H9 (cell line): ENCODE measurements around the gene NT5DC2. TPM values are rescaled to one million over a fixed set of nuclear protein-coding genes. Genes with fewer than 3 reads are reported as not detected.

Source experiments
- DNase-seq: peaks from one replicate; pipeline ENCODE4 v3.0.0-alpha.2; 2017
- H2AFZ ChIP-seq: one replicate; pipeline ENCODE4 v1.6.1; 2013; ENCODE audit warnings: mild to moderate bottlenecking, low read length, control low read depth, moderate library complexity
- H2AK5ac ChIP-seq: 2 replicates; pipeline ENCODE4 v1.6.1; 2013; ENCODE audit warnings: low read length, control low read depth, mixed read lengths; ENCODE audit not compliant: insufficient read length
- H2BK120ac ChIP-seq: one replicate; pipeline ENCODE4 v1.6.1; 2013; ENCODE audit warnings: low read depth, mild to moderate bottlenecking, low read length, control low read depth, inconsistent platforms; ENCODE audit not compliant: poor library complexity, severe bottlenecking
- H2BK12ac ChIP-seq: 2 replicates; pipeline ENCODE4 v1.6.1; 2013; ENCODE audit warnings: low read length, control low read depth, mixed read lengths, low read depth; ENCODE audit not compliant: insufficient read length
- H2BK15ac ChIP-seq: 2 replicates; pipeline ENCODE4 v1.6.1; 2013; ENCODE audit warnings: low read depth, low read length, control low read depth
- H2BK20ac ChIP-seq: one replicate; pipeline ENCODE4 v1.6.1; 2013; ENCODE audit warnings: low read depth, mild to moderate bottlenecking, low read length, control low read depth, inconsistent platforms; ENCODE audit not compliant: poor library complexity, severe bottlenecking
- H2BK5ac ChIP-seq: 2 replicates; pipeline ENCODE4 v1.6.1; 2013; ENCODE audit warnings: low read length, control low read depth, mixed read lengths; ENCODE audit not compliant: insufficient read length
- H3K14ac ChIP-seq: 2 replicates; pipeline ENCODE4 v1.6.1; 2013; ENCODE audit warnings: low read length, control low read depth; ENCODE audit not compliant: insufficient read depth
- H3K18ac ChIP-seq: 2 replicates; pipeline ENCODE4 v1.6.1; 2013; ENCODE audit warnings: low read depth, mild to moderate bottlenecking, mixed read lengths, low read length, control low read depth; ENCODE audit not compliant: insufficient read length
- H3K23ac ChIP-seq: 2 replicates; pipeline ENCODE4 v1.6.1; 2013; ENCODE audit warnings: low read length, control low read depth, mixed read lengths, low read depth; ENCODE audit not compliant: insufficient read length
- H3K23me2 ChIP-seq: 2 replicates; pipeline ENCODE4 v1.6.1; 2013; ENCODE audit warnings: low read depth, mild to moderate bottlenecking, mixed read lengths, low read length, control low read depth; ENCODE audit not compliant: insufficient read length, poor library complexity, severe bottlenecking
- H3K27ac ChIP-seq: 2 replicates; pipeline ENCODE4 v1.5.1; 2013; ENCODE audit warnings: low read length, control low read depth, mixed read lengths, low read depth; ENCODE audit not compliant: insufficient read length
- H3K27me3 ChIP-seq: 2 replicates; pipeline ENCODE4 v1.6.1; 2013; ENCODE audit warnings: low read length, control low read depth, inconsistent platforms; ENCODE audit not compliant: insufficient read depth
- H3K4ac ChIP-seq: 2 replicates; pipeline ENCODE4 v1.6.1; 2013; ENCODE audit warnings: low read depth, mild to moderate bottlenecking, control low read depth, inconsistent platforms, low read length, moderate library complexity
- H3K4me1 ChIP-seq: 2 replicates; pipeline ENCODE4 v1.6.1; 2013; ENCODE audit warnings: low read length, control low read depth, inconsistent platforms; ENCODE audit not compliant: insufficient read depth
- H3K4me2 ChIP-seq: 2 replicates; pipeline ENCODE4 v1.6.1; 2013; ENCODE audit warnings: low read length, control low read depth, mixed read lengths; ENCODE audit not compliant: insufficient read length, insufficient read depth
- H3K56ac ChIP-seq: 2 replicates; pipeline ENCODE4 v1.6.1; 2013; ENCODE audit warnings: low read depth, mild to moderate bottlenecking, mixed read lengths, low read length, control low read depth; ENCODE audit not compliant: insufficient read length
- H3K79me1 ChIP-seq: 2 replicates; pipeline ENCODE4 v1.6.1; 2013; ENCODE audit warnings: low read depth, mild to moderate bottlenecking, moderate library complexity, low read length, control low read depth, inconsistent platforms; ENCODE audit not compliant: insufficient read depth, poor library complexity, severe bottlenecking
- H3K79me2 ChIP-seq: 2 replicates; pipeline ENCODE4 v1.6.1; 2013; ENCODE audit warnings: low read length, control low read depth, inconsistent platforms; ENCODE audit not compliant: insufficient read depth
- H3K9ac ChIP-seq: 2 replicates; pipeline ENCODE4 v1.6.1; 2013; ENCODE audit warnings: low read length, control low read depth, mixed read lengths; ENCODE audit not compliant: insufficient read length; ENCODE audit errors: extremely low read depth
- H3K9me3 ChIP-seq: one replicate; pipeline ENCODE4 v1.6.1; 2013; ENCODE audit warnings: low read depth, low read length, inconsistent platforms; ENCODE audit not compliant: control insufficient read depth
- H3T11ph ChIP-seq: one replicate; pipeline ENCODE4 v1.6.1; 2013; ENCODE audit warnings: mild to moderate bottlenecking, low read length, control low read depth, inconsistent platforms
- H4K20me1 ChIP-seq: one replicate; pipeline ENCODE4 v1.6.1; 2013; ENCODE audit not compliant: control insufficient read depth, insufficient read length, insufficient read depth
- H4K5ac ChIP-seq: 2 replicates; pipeline ENCODE4 v1.6.1; 2013; ENCODE audit warnings: low read depth, mild to moderate bottlenecking, mixed read lengths, low read length, control low read depth; ENCODE audit not compliant: insufficient read length
- H4K8ac ChIP-seq: replicated peaks from 2 replicates; pipeline ENCODE4 v1.6.1; 2013; ENCODE audit warnings: low read length, control low read depth, mixed read lengths, low read depth; ENCODE audit not compliant: insufficient read length
- H4K91ac ChIP-seq: 2 replicates; pipeline ENCODE4 v1.6.1; 2013; ENCODE audit warnings: low read depth, mild to moderate bottlenecking, moderate library complexity, mixed read lengths, low read length, control low read depth; ENCODE audit not compliant: insufficient read length
- H3K27ac Mint-ChIP-seq, 3 experiments: 2 replicates in 2 of 3; 3 replicates in 1 of 3; pipeline ENCODE4 v1.8.0; 2020 to 2021; ENCODE audit warnings: mixed read lengths in 3 of 3, mild to moderate bottlenecking in 1 of 3, moderate library complexity in 1 of 3
- H3K27me3 Mint-ChIP-seq: 2 replicates; pipeline ENCODE4 v1.8.0; 2021; ENCODE audit warnings: low read depth, mild to moderate bottlenecking, moderate library complexity, mixed read lengths
- H3K36me3 Mint-ChIP-seq, 3 experiments: 2 replicates in 2 of 3; 3 replicates in 1 of 3; pipeline ENCODE4 v1.8.0; 2020 to 2021; ENCODE audit warnings: low read depth in 3 of 3, mixed read lengths in 3 of 3; ENCODE audit not compliant: insufficient read depth in 1 of 3
- H3K4me1 Mint-ChIP-seq, 2 experiments: 2 replicates each; pipeline ENCODE4 v1.8.0; 2020; ENCODE audit warnings: mixed read lengths in 2 of 2
- H3K4me3 Mint-ChIP-seq, 2 experiments: 2 replicates in 1 of 2; 3 replicates in 1 of 2; pipeline ENCODE4 v1.8.0; 2020 to 2021; ENCODE audit warnings: mild to moderate bottlenecking in 2 of 2, mixed read lengths in 2 of 2, moderate library complexity in 1 of 2
- H3K9me3 Mint-ChIP-seq, 2 experiments: 2 replicates in 1 of 2; 3 replicates in 1 of 2; pipeline ENCODE4 v1.8.0; 2020; ENCODE audit warnings: mild to moderate bottlenecking in 2 of 2, mixed read lengths in 2 of 2, moderate library complexity in 1 of 2
- WGBS: extraction: QIAGEN DNeasy Blood & Tissue Kit; methylation state at CpG from one replicate; pipeline ENCODE4 v1.1.7; 2013; ENCODE audit warnings: missing lambda C conversion rate, low lambda C conversion rate, mixed read lengths; ENCODE audit not compliant: insufficient read length; ENCODE audit errors: extremely low coverage; 5-methylcytosine and 5-hydroxymethylcytosine counted together
- total RNA-seq: library from RNA; stranded (reverse); gene quantifications from 2 replicates; pipeline ENCODE4 v1.2.1, GENCODE V29; 2021
- TF ChIP-seq, protein P1 (sequence below): fragments of 200-600 bp; sonication (generic); conservative IDR thresholded peaks from 3 replicates; pipeline ENCODE4 v1.8.0; 2021; ENCODE audit warnings: antibody characterized with exemption, mild to moderate bottlenecking

NT5DC2 gene
- total RNA-seq, 1 experiment from 2014 or later = 444 TPM

DNA sequence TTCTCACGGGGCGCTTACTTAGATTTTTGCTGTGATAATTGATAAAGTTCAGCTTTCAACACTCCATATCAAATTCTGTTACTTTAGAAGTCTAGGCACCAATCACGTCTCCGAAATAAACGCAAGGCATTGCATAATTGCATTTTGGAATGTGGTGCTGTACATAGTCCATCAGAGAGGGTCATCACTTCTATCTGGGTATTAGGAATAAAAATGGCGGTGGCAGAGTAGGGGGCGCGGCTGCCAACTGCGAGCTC, 2.4 kb upstream of the NT5DC2 start:
- Histone ChIP-seq H2BK5ac (no peak overlapping the region), H3K9me3 (no peaks in the 10 kb centered on the region), H3K18ac (no peak overlapping the region), H3K9ac (no peak overlapping the region), H3K23me2 (peaks cover 24% of the 10 kb centered on the region), H3K27ac (no peak overlapping the region), H3K79me2 (peaks cover 14% of the 10 kb centered on the region; the same call in 1 of the 2 replicates), H3K79me1 (peaks cover 6% of the 10 kb centered on the region), H3T11ph (no peak overlapping the region), H2BK120ac (no peak overlapping the region), H3K27me3 (no peaks in the 10 kb centered on the region), H2BK20ac (no peak overlapping the region), H3K14ac (no peak overlapping the region), H3K4me2 (no peak overlapping the region), H2BK12ac (no peak overlapping the region), H2BK15ac (no peak overlapping the region), H4K8ac (no peak overlapping the region), H4K5ac (no peak overlapping the region), H4K20me1 (no peaks in the 10 kb centered on the region), H3K4me1 (peaks cover 6% of the 10 kb centered on the region), H3K23ac (no peak overlapping the region), H3K4ac (no peak overlapping the region), H2AK5ac (no peak overlapping the region), H4K91ac (no peak overlapping the region), H2AFZ (no peak overlapping the region), H3K56ac (no peak overlapping the region)
- WGBS = no CpG with 5 or more reads among the region's 9 CpGs
- H3K36me3 Mint-ChIP-seq = peaks cover 15 to 32% (median 23%) of the 10 kb centered on the region in 3 experiments
- peak overlapping the region; percentile 35 to 99; a peak in 4 of 5 replicates for H3K4me3 Mint-ChIP-seq
- H3K27ac Mint-ChIP-seq = peak overlapping the region in 1 of 3 experiments; percentile 18; a peak in 3 of 7 replicates
- TF ChIP-seq, protein P1, sequence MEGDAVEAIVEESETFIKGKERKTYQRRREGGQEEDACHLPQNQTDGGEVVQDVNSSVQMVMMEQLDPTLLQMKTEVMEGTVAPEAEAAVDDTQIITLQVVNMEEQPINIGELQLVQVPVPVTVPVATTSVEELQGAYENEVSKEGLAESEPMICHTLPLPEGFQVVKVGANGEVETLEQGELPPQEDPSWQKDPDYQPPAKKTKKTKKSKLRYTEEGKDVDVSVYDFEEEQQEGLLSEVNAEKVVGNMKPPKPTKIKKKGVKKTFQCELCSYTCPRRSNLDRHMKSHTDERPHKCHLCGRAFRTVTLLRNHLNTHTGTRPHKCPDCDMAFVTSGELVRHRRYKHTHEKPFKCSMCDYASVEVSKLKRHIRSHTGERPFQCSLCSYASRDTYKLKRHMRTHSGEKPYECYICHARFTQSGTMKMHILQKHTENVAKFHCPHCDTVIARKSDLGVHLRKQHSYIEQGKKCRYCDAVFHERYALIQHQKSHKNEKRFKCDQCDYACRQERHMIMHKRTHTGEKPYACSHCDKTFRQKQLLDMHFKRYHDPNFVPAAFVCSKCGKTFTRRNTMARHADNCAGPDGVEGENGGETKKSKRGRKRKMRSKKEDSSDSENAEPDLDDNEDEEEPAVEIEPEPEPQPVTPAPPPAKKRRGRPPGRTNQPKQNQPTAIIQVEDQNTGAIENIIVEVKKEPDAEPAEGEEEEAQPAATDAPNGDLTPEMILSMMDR = no peak
- DNase-seq = no peak
- H3K27me3 Mint-ChIP-seq = no peaks in the 10 kb centered on the region
- peaks cover 45 to 46% of the 10 kb centered on the region in 2 experiments for H3K4me1 Mint-ChIP-seq
- no peaks in the 10 kb centered on the region for H3K9me3 Mint-ChIP-seq
